Esophagus squamous epithelium (tissue), 5 donors: Measurements from ENCODE around the gene HDAC10. TPM values are rescaled to one million over a fixed set of nuclear protein-coding genes. Genes with fewer than 3 reads are reported as not detected.

Source experiments
- DNase-seq: peaks from one replicate; lab custom pipeline; 2025; lab: John Stamatoyannopoulos, UW
- H3K27ac ChIP-seq, 4 donors: fragments of 200-600 bp; sonication (generic); one replicate each; pipeline ENCODE4 v1.5.1; 2016 to 2019; ENCODE audit warnings: mild to moderate bottlenecking in 1 of 4
- H3K27me3 ChIP-seq, 4 donors: fragments of 200-600 bp; sonication (generic); 1 replicate in 3 of 4; 2 replicates in 1 of 4; pipeline versions ENCODE4 v1.5.1 to v1.6.0; 2017 to 2021; ENCODE audit warnings: antibody characterized with exemption in 1 of 4
- H3K36me3 ChIP-seq, 3 donors: fragments of 200-600 bp; sonication (generic); one replicate each; pipeline ENCODE4 v1.5.1; 2016 to 2019
- H3K4me1 ChIP-seq, 3 donors: fragments of 200-600 bp; sonication (generic); one replicate each; pipeline ENCODE4 v1.5.1; 2017 to 2019
- H3K4me3 ChIP-seq, 4 donors: fragments of 200-600 bp; sonication (generic); 1 replicate in 3 of 4; 2 replicates in 1 of 4; pipeline ENCODE4 v1.5.1; 2016 to 2019; ENCODE audit warnings: mild to moderate bottlenecking in 2 of 4, moderate library complexity in 1 of 4
- H3K9me3 ChIP-seq, 3 donors: fragments of 200-600 bp; sonication (generic); one replicate each; pipeline ENCODE4 v1.5.1; 2016 to 2019
- POLR2A ChIP-seq, 4 donors: fragments of 450-650 bp; IDR thresholded peaks; one replicate each; pipeline ENCODE4 v1.6.1; 2017; ENCODE audit warnings: antibody characterized with exemption in 4 of 4, mild to moderate bottlenecking in 4 of 4, moderate library complexity in 3 of 4
- WGBS, 2 donors: methylation state at CpG; one replicate each; pipeline ENCODE4 v1.1.5; 2018; 5-methylcytosine and 5-hydroxymethylcytosine counted together
- intact Hi-C: fragments of 100-400 bp; cut with DNase I; formaldehyde crosslinking; loops from one replicate; pipeline ENCODE4 v1.15.0; 2022
- total RNA-seq, 4 donors: library from RNA; depleted of rRNA; stranded (reverse); fragments of >200 nt; gene quantifications; one replicate each; pipeline ENCODE4 v1.1.0, GENCODE V29; 2016
- TF ChIP-seq, protein P1 (sequence below), 6 experiments: fragments of 450-650 bp in 4 of 6; fragments of 200-600 bp in 2 of 6; sonication (generic) in 2 of 6; IDR thresholded peaks; one replicate each; pipeline ENCODE4 v1.5.1; 2016 to 2019; ENCODE audit warnings: antibody characterized with exemption in 6 of 6, mild to moderate bottlenecking in 4 of 6, moderate library complexity in 4 of 6
- donor health status: DM: yes; HTN: yes; CAD: no.

HDAC10 gene
- total RNA-seq, 4 donors from 2014 or later, result 18.2 to 46.3 (median 35.6) TPM

DNA sequence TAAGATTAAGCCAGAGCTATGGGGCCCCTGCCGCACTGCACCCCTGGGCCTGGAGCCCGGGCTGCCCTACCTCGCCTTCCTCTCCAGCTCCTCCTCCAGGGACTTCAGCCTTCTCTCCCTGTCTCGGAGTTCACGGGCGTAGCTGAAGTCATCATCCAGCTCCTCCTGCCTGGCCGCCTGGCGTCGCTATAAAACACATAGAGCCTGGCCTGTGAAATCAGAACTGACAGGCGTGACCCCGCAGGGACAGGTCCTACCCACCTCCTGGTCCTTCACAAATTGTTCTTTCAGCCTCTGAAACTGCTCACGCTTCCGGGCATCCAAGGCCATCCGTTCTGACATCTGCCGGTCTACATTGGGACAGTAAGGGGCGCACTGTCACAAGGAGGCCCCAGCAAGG lies 27.0 kb downstream of the HDAC10 start:
- 92 to 94% methylated on average over 11 to 16 of the region's 16 CpGs for WGBS, 2 donors
- no peak overlapping the region for H3K4me3 ChIP-seq
- H3K27me3 ChIP-seq, result no peaks in the 10 kb centered on the region
- DNase-seq, result no peak
- intact Hi-C loops, result no loop called here
- peaks cover 0 to 9% (median 4%) of the 10 kb centered on the region in 3 donors for H3K4me1 ChIP-seq
- no peaks in the 10 kb centered on the region for H3K9me3 ChIP-seq
- H3K36me3 ChIP-seq, result peaks cover 47 to 98% (median 61%) of the 10 kb centered on the region in 3 donors
- H3K27ac ChIP-seq, result no peak overlapping the region
- TF ChIP-seq, protein P1, sequence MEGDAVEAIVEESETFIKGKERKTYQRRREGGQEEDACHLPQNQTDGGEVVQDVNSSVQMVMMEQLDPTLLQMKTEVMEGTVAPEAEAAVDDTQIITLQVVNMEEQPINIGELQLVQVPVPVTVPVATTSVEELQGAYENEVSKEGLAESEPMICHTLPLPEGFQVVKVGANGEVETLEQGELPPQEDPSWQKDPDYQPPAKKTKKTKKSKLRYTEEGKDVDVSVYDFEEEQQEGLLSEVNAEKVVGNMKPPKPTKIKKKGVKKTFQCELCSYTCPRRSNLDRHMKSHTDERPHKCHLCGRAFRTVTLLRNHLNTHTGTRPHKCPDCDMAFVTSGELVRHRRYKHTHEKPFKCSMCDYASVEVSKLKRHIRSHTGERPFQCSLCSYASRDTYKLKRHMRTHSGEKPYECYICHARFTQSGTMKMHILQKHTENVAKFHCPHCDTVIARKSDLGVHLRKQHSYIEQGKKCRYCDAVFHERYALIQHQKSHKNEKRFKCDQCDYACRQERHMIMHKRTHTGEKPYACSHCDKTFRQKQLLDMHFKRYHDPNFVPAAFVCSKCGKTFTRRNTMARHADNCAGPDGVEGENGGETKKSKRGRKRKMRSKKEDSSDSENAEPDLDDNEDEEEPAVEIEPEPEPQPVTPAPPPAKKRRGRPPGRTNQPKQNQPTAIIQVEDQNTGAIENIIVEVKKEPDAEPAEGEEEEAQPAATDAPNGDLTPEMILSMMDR (IDR thresholded peaks at IDR 0.05), result no peak
- TF ChIP-seq POLR2A (IDR thresholded peaks at IDR 0.05), result no peak

DNA sequence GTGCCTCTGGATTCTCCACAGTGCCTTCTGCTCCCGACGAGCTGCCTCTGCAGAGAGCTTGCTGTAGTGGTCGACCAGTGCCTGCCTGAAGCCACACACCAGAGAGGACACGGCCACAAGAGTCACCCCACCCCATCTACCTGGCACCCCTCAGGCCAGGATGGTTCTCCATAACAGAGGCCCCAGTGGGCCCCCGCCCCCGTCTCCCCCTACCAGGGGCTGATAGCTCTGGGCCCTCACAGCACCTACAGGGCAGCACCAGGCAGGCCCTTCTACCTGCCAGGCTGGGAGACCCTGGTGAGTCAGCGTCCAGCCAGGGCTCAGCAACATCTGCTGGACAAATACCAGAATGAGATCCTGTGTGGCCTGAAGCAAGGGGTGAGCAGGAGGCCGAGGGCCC lies 28.6 kb downstream of the HDAC10 start:
- no peaks in the 10 kb centered on the region for H3K9me3 ChIP-seq
- peaks cover 0 to 11% (median 4%) of the 10 kb centered on the region in 3 donors for H3K4me1 ChIP-seq
- no peak for DNase-seq
- WGBS, 2 donors, result 84 to 100% methylated on average over 1 to 4 of the region's 8 CpGs
- H3K4me3 ChIP-seq, result no peak overlapping the region
- intact Hi-C loops, result no loop called here
- no peaks in the 10 kb centered on the region for H3K27me3 ChIP-seq
- TF ChIP-seq POLR2A (IDR thresholded peaks at IDR 0.05), result no peak
- TF ChIP-seq, protein P1 (IDR thresholded peaks at IDR 0.05), result no peak
- peaks cover 55 to 98% (median 67%) of the 10 kb centered on the region in 3 donors for H3K36me3 ChIP-seq
- H3K27ac ChIP-seq, result no peak overlapping the region

DNA sequence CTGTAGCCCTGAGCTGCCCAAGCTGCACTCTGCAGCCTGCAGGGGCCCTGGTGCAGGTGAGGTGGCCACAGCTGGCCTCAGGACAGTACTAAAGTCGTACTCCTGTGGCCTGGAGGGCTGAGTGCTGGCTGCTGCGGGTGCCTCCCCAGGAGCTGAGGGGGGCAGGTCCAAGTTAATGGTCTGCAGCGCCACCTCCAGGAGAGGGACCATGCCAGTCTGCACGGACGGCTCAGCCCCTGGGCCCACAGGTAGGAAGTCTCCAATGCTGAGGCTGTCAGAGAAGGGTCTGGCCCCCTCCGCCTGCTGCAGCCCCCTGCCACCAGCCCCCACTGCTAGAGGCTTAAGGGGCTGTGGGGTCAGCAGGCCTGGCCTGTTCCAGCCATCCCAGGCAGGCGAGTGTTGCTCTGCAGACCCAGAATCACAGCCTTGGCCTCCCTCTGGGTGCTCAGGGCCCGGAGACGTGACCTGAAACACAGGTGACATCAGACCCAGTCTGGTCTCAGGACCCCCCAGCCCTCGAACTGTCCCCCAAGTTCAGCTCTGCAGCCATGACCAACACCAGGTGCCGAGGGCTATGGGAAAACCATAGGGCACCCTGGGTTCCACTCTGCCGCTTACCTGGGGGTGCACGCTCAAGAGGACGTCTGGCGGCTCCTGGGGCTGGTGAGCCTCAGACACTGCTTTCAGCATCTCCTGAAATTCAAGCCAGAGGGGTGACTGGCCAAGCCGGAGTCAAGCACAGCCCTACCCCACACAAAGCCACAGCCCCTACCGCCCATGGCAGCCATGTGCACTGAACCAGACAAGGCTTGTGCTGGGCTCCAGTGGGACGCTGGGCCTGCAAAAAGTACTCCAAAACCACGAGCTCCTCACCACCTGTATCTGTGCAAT lies 29.4 kb downstream of the HDAC10 start:
- TF ChIP-seq, protein P1 (IDR thresholded peaks at IDR 0.05), result no peak
- no peak for TF ChIP-seq POLR2A (IDR thresholded peaks at IDR 0.05)
- intact Hi-C loops, result no loop called here
- 67 to 94% methylated on average over 3 of the region's 19 CpGs for WGBS, 2 donors
- DNase-seq, result no peak
- Histone ChIP-seq H3K4me1 (peaks cover 0 to 11% (median 4%) of the 10 kb centered on the region in 3 donors), H3K27ac (no peak overlapping the region), H3K27me3 (no peaks in the 10 kb centered on the region), H3K36me3 (peaks cover 58 to 98% (median 70%) of the 10 kb centered on the region in 3 donors), H3K4me3 (no peak overlapping the region), H3K9me3 (no peaks in the 10 kb centered on the region)

DNA sequence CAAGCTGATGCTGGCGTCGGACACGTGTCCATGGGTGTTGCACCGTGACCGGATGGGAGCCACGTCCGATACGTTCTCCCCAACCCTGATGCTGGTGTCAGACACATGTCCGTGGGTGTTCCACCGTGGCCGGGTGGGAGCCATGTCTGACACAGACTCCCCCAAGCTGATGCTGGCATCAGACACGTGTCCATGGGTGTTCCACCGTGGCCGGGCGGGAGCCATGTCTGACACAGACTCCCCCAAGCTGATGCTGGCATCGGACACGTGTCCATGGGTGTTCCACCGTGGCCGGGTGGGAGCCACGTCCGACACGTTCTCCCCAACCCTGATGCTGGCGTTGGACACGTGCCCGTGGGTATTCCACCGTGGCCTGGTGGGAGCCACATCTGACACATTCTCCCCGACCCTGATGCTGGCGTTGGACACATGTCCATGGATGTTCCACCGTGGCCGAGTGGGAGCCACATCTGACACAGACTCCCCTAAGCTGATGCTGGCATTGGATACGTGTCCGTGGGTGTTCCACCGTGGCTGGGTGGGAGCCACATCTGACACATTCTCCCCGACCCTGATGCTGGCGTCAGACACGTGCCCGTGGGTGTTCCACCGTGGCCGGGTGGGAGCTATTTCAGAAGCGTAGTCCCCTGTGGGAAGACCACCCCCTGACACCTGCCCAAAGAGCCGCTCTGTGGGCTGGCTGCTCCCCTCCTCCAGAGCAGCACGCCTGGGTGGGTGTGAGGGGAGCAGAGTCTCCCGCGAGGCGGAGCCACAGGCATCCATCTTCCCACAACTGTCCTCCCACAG lies 30.3 kb downstream of the HDAC10 start:
- no peaks in the 10 kb centered on the region for H3K9me3 ChIP-seq
- H3K27me3 ChIP-seq, result no peaks in the 10 kb centered on the region
- peaks cover 66 to 98% (median 70%) of the 10 kb centered on the region in 3 donors for H3K36me3 ChIP-seq
- H3K4me1 ChIP-seq, result peaks cover 0 to 11% (median 4%) of the 10 kb centered on the region in 3 donors
- H3K27ac ChIP-seq, result no peak overlapping the region
- no peak for TF ChIP-seq POLR2A (IDR thresholded peaks at IDR 0.05)
- TF ChIP-seq, protein P1 (IDR thresholded peaks at IDR 0.05), result no peak
- no peak overlapping the region for H3K4me3 ChIP-seq
- intact Hi-C loops, result no loop called here
- 90 to 94% methylated on average over 10 to 14 of the region's 45 CpGs for WGBS, 2 donors
- no peak for DNase-seq
